ENCODE measurements around the gene EXO5.
A peak's percentile ranks its signal among the peaks of the same experiment; 100 is the strongest.

Gene EXO5

GRCh38 chr1:40508375-40509341, at the start of gene EXO5:
TSS of gene EXO5 (plus strand) at chr1:40508767. CDS start at chr1:40514545, 5,778 bp downstream.
- H3K4me3 ChIP-seq (ENCODE audit: low read depth, low read length), result peak within 1 kb of the TSS; percentile 82
- TF ChIP-seq CTCF (conservative IDR thresholded peaks at IDR 0.05; ENCODE audit: low read depth, low read length), result no peak
- peak; percentile 79 for DNase-seq (ENCODE audit: low read depth)

- peak; percentile 13 for DNase-seq (ENCODE audit: low read depth)
- no peak for TF ChIP-seq CTCF (conservative IDR thresholded peaks at IDR 0.05; ENCODE audit: low read depth, low read length)
- no peak overlapping the region for H3K4me3 ChIP-seq (ENCODE audit: low read depth, low read length)
Observed at GRCh38 chr1:40462956-40463590, 45.5 kb upstream of the EXO5 start.

GRCh38 chr1:40469327-40469726, 39.2 kb upstream of the EXO5 start:
- TF ChIP-seq CTCF (conservative IDR thresholded peaks at IDR 0.05; ENCODE audit: low read depth, low read length), result no peak
- no peak for DNase-seq (ENCODE audit: low read depth)
- H3K4me3 ChIP-seq (ENCODE audit: low read depth, low read length), result no peak overlapping the region

GRCh38 chr1:40475268-40475667, 33.3 kb upstream of the EXO5 start:
- no peak for DNase-seq (ENCODE audit: low read depth)
- no peak overlapping the region for H3K4me3 ChIP-seq (ENCODE audit: low read depth, low read length)
- TF ChIP-seq CTCF (conservative IDR thresholded peaks at IDR 0.05; ENCODE audit: low read depth, low read length), result no peak

- TF ChIP-seq CTCF (conservative IDR thresholded peaks at IDR 0.05; ENCODE audit: low read depth, low read length), result no peak
- DNase-seq (ENCODE audit: low read depth), result peak; percentile 56
- peak within 1 kb of the TSS; percentile 76 for H3K4me3 ChIP-seq (ENCODE audit: low read depth, low read length)
Observed at GRCh38 chr1:40476924-40477677, 31.5 kb upstream of the EXO5 start, which contains the start of gene ZFP69. TSS of gene ZFP69 (plus strand) at chr1:40477290. CDS start at chr1:40479362, 2,072 bp downstream.

GRCh38 chr1:40477678-40478053, 30.9 kb upstream of the EXO5 start:
- H3K4me3 ChIP-seq (ENCODE audit: low read depth, low read length), result peak overlapping the region; percentile 76
- no peak for TF ChIP-seq CTCF (conservative IDR thresholded peaks at IDR 0.05; ENCODE audit: low read depth, low read length)
- peak; percentile 34 for DNase-seq (ENCODE audit: low read depth)
